Stomach (tissue), 9 donors: Measurements from ENCODE around the gene SRSF1. TPM values are rescaled to one million over a fixed set of nuclear protein-coding genes. Genes with fewer than 3 reads are reported as not detected.

ENCODE experiments used
- DNase-seq, 2 donors: peaks; one replicate each; pipeline versions ENCODE4 v3.0.0 to v3.0.0-alpha.2; 2013 to 2019
- H3K27ac ChIP-seq, 5 donors: fragments of 200-600 bp in 4 of 5; sonication (generic) in 4 of 5; one replicate each; pipeline ENCODE4 v1.5.1; 2013 to 2019; ENCODE audit warnings: mild to moderate bottlenecking in 1 of 5, moderate library complexity in 1 of 5
- H3K27me3 ChIP-seq, 3 donors: fragments of 200-600 bp; sonication (generic); one replicate each; pipeline ENCODE4 v1.5.1; 2017 to 2019; ENCODE audit warnings: mixed run types in 1 of 3
- H3K36me3 ChIP-seq, 4 donors: fragments of 200-600 bp; sonication (generic); 1 replicate in 3 of 4; 2 replicates in 1 of 4; pipeline ENCODE4 v1.5.1; 2016 to 2019
- H3K4me1 ChIP-seq, 4 donors: fragments of 200-600 bp; sonication (generic); one replicate each; pipeline ENCODE4 v1.5.1; 2016 to 2019
- H3K4me3 ChIP-seq, 4 donors: fragments of 200-600 bp; sonication (generic) in 3 of 4; one replicate each; pipeline ENCODE4 v1.5.1; 2016 to 2019; ENCODE audit warnings: mild to moderate bottlenecking in 1 of 4
- H3K9me3 ChIP-seq, 4 donors: fragments of 200-600 bp; sonication (generic); one replicate each; pipeline ENCODE4 v1.5.1; 2016 to 2019
- CTCF ChIP-seq, 7 experiments: fragments of 450-650 bp in 4 of 7; fragments of 200-600 bp in 3 of 7; sonication (generic) in 3 of 7; IDR thresholded peaks; one replicate each; pipeline ENCODE4 v1.5.1; 2016 to 2019; ENCODE audit warnings: antibody characterized with exemption in 7 of 7, control low read depth in 2 of 7, mild to moderate bottlenecking in 1 of 7
- EP300 ChIP-seq: sonication (generic); formaldehyde crosslinking; IDR thresholded peaks from one replicate; pipeline ENCODE4 v1.6.1; 2017; ENCODE audit warnings: antibody characterized with exemption
- POLR2A ChIP-seq, 4 donors: fragments of 450-650 bp; IDR thresholded peaks; one replicate each; pipeline ENCODE4 v1.6.1; 2016; ENCODE audit warnings: antibody characterized with exemption in 4 of 4, control low read depth in 2 of 4, mild to moderate bottlenecking in 1 of 4, moderate library complexity in 1 of 4
- POLR2AphosphoS5 ChIP-seq, 3 donors: sonication (generic); formaldehyde crosslinking; IDR thresholded peaks; one replicate each; pipeline ENCODE4 v1.6.1; 2016; ENCODE audit warnings: antibody characterized with exemption in 3 of 3
- WGBS, 5 donors: extraction: QIAGEN DNeasy Blood & Tissue Kit in 3 of 5; methylation state at CpG; one replicate each; pipeline versions ENCODE4 v1.1.5 to v1.1.7; 2013 to 2018; 5-methylcytosine and 5-hydroxymethylcytosine counted together
- intact Hi-C: fragments of 100-400 bp; cut with DNase I; formaldehyde crosslinking; loops from one replicate; pipeline ENCODE4 v1.15.1; 2023; ENCODE audit warnings: low total_unique reads
- polyA plus RNA-seq, 3 donors: library from polyadenylated mRNA; stranded (reverse); fragments of 200-250 nt; gene quantifications; one replicate each; pipeline ENCODE4 v1.2.3, GENCODE V29; 2013
- total RNA-seq, 5 donors: library from RNA; depleted of rRNA; stranded (reverse); fragments of >200 nt; gene quantifications; one replicate each; pipeline versions ENCODE4 v1.1.0 to v1.2.3, GENCODE V29; 2014 to 2016
- donor health status: healthy with polysubstance abuse.
- donor health status: Bipolar disorder and iron deficiency.
- donor health status: healthy.

Gene SRSF1
- total and polyA plus RNA-seq, 8 donors, result 81.7 to 351 (median 171) TPM

- DNase-seq, result no peak
- no peak for TF ChIP-seq EP300
- no peak for TF ChIP-seq CTCF (IDR thresholded peaks at IDR 0.05)
- TF ChIP-seq POLR2A (IDR thresholded peaks at IDR 0.05), result no peak
- TF ChIP-seq POLR2AphosphoS5 (IDR thresholded peaks at IDR 0.05), result no peak
- Histone ChIP-seq H3K36me3 (peaks cover 33 to 79% (median 70%) of the 10 kb centered on the region in 4 donors), H3K27me3 (no peaks in the 10 kb centered on the region), H3K27ac (no peak overlapping the region), H3K4me3 (no peak overlapping the region), H3K9me3 (no peaks in the 10 kb centered on the region), H3K4me1 (peaks cover 29 to 70% (median 49%) of the 10 kb centered on the region in 4 donors)
- WGBS, 5 donors, result 48 to 73% (median 60%) methylated on average over 2 to 4 of the region's 4 CpGs
- intact Hi-C loops, result no loop called here
Measured at GRCh38 chr17:58002154-58002948, 4.7 kb downstream of the SRSF1 start.

GRCh38 chr17:58001461-58002124, 5.5 kb downstream of the SRSF1 start:
- H3K9me3 ChIP-seq, result no peaks in the 10 kb centered on the region
- no peak for TF ChIP-seq EP300
- TF ChIP-seq POLR2A (IDR thresholded peaks at IDR 0.05), result no peak
- TF ChIP-seq CTCF (IDR thresholded peaks at IDR 0.05), result no peak
- no peak for TF ChIP-seq POLR2AphosphoS5 (IDR thresholded peaks at IDR 0.05)
- no peak overlapping the region for H3K4me3 ChIP-seq
- no peak for DNase-seq
- intact Hi-C loops, result no loop called here
- peaks cover 33 to 84% (median 74%) of the 10 kb centered on the region in 4 donors for H3K36me3 ChIP-seq
- H3K4me1 ChIP-seq, result peaks cover 29 to 70% (median 49%) of the 10 kb centered on the region in 4 donors
- H3K27ac ChIP-seq, result no peak overlapping the region
- H3K27me3 ChIP-seq, result no peaks in the 10 kb centered on the region
- WGBS, 5 donors, result 26 to 50% (median 39%) methylated on average over 1 of the region's 1 CpG

GRCh38 chr17:57999496-58000017, 7.5 kb downstream of the SRSF1 start:
- Histone ChIP-seq H3K4me3 (no peak overlapping the region), H3K27ac (peak overlapping the region in 1 of 5 donors; percentile 21), H3K9me3 (no peaks in the 10 kb centered on the region), H3K4me1 (peaks cover 18 to 71% (median 48%) of the 10 kb centered on the region in 4 donors), H3K27me3 (no peaks in the 10 kb centered on the region), H3K36me3 (peaks cover 21 to 72% (median 59%) of the 10 kb centered on the region in 4 donors)
- TF ChIP-seq POLR2A (IDR thresholded peaks at IDR 0.05), result no peak
- TF ChIP-seq POLR2AphosphoS5 (IDR thresholded peaks at IDR 0.05), result peak in 2 of 3 donors; percentile 4 to 19
- peak in 5 of 7 experiments; percentile 66 to 91 (median 75) for TF ChIP-seq CTCF (IDR thresholded peaks at IDR 0.05)
- no peak for TF ChIP-seq EP300
- WGBS, 5 donors, result 36 to 65% (median 52%) methylated on average over 1 of the region's 1 CpG
- intact Hi-C loops, result loop anchor here (5.0 kb wide), 1 partner anchor 142 kb away; no protein-coding TSS in a partner anchor
- DNase-seq, result peak in 1 of 2 donors; percentile 89

GRCh38 chr17:57999010-57999495, 8.0 kb downstream of the SRSF1 start:
- no peak overlapping the region for H3K4me3 ChIP-seq
- H3K27ac ChIP-seq, result peak overlapping the region in 1 of 5 donors; percentile 21
- H3K36me3 ChIP-seq, result peaks cover 17 to 67% (median 54%) of the 10 kb centered on the region in 4 donors
- intact Hi-C loops, result loop anchor here (5.0 kb wide), 1 partner anchor 142 kb away; no protein-coding TSS in a partner anchor
- no peaks in the 10 kb centered on the region for H3K9me3 ChIP-seq
- peaks cover 17 to 71% (median 47%) of the 10 kb centered on the region in 4 donors for H3K4me1 ChIP-seq
- no peak for DNase-seq
- TF ChIP-seq POLR2AphosphoS5 (IDR thresholded peaks at IDR 0.05) (no peak), EP300 (no peak), CTCF (IDR thresholded peaks at IDR 0.05) (no peak), POLR2A (IDR thresholded peaks at IDR 0.05) (no peak)
- H3K27me3 ChIP-seq, result no peaks in the 10 kb centered on the region
